HTERT RPE-1 (cell line): Measurements from ENCODE around the gene PRKCE.
"Not testable (repeated sequence)": the region's sequence is repeated elsewhere in the genome, so short reads cannot be mapped to it uniquely, and the experiment has no call there.

ENCODE experiments used
- in situ Hi-C: fragments of 300-500 bp; cut with MboI; formaldehyde crosslinking; loops from 4 replicates; pipeline ENCODE4 v1.14.3; 2020; ENCODE audit warnings: low sequenced_read_pairs

Gene PRKCE

DNA sequence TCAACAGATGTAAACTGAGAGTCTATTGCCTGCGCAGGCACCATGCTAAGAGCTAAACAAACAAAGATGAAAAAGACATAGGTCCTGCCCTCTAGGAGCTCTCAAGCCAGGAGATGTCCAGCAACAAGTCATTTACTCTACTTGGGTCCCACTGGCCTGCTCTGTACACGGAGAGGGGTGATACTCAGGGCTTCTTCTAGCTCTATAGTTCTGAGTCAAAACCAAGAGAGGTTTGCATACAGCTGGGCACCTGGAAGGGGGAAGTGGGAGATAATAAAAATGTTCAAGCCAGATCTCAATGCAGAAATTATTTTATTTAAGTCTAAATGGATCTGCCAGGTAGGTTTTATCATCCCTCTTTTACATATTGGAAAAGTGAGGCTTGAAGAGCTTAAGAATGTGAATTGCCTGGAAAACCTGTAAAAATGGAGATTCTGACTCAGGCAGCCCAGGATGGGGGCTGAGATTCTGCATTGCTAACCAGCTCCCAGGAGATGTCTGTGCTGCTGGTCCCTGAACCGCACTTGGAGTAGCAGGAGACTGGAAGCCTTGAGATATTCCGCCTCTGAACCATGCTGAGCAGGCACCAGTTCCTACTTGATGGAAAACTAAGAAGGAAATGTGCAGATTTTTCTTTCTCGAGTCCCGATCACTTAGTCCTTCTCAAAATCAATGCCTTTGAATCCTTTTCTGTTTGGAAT, 201.1 kb downstream of the PRKCE start:
- in situ Hi-C loops: no loop called here

DNA sequence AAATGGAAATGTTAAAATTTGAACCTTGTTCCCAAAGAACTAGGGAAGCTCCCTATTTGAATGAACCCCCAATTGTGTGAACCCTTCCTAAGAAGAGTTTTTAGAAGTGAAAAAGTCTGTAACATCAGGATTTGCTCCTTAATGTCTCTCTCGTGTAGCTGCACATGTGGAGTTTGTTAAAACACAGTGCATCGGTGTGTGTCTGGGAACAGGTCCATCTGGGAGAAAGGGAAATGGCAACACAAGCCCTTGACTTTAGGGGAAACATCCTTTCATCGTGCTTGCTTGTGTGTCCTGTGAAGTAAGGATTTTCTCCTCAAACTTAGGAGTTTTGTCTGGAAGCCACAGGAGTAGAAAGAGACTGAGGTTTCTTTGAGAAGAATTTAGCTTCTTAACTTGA, 203.9 kb downstream of the PRKCE start:
- in situ Hi-C loops: no loop called here

DNA sequence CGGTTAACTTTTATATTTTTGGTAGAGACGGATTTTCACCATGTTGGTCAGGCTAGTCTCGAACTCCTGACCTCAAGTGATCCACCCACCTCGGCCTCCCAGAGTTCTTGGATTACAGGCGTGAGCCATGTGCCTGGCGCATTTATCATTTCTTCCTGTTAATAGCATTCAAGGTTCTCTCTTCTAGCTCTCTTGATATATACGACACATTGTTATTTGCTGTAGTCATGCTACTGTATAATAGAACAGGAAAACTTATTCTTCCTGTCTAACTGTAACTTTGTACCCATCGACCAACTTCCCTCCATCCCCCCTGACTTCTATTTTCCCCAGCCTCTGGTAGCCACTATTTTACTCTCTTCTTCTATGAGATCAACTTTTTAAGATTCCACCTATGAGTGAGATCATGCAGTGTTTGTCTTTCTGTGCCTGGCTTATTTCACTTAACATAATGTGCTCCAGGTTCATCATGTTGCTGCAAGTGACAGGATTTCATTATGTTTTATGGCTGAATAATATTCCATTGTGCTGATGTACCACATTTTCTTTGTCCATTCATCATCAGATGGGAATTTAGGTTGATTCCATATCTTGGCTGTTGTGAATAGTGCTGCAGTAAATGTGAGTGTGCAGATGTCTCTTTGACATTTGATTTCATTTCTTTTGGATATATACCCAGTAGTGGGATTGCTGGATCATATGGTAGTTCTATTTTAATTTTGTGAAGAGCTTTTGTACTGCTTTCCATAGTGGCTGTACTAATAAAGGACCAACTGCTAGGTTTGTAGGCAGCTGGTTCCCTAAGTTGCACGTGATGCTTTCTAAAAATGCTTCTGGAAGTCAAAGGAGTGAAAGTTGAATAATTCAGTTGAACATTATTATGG, 205.2 kb downstream of the PRKCE start:
- in situ Hi-C loops: no loop called here

DNA sequence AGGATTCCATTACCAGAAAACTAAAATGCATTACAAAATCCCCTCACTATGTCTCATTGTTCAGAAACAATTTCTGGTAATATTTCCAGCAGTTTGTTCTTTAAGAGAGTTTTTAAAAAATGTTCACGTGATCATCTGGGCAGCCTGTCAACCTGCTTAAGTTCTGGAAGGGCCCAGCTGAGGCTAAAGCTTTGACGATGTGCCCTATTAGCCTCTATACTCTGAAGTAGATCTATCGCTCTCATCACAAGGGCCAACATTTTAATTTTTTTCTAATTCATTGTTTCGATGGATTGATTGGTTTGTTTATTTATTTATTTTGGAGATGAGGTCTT, 205.8 kb downstream of the PRKCE start:
- in situ Hi-C loops: no loop called here

DNA sequence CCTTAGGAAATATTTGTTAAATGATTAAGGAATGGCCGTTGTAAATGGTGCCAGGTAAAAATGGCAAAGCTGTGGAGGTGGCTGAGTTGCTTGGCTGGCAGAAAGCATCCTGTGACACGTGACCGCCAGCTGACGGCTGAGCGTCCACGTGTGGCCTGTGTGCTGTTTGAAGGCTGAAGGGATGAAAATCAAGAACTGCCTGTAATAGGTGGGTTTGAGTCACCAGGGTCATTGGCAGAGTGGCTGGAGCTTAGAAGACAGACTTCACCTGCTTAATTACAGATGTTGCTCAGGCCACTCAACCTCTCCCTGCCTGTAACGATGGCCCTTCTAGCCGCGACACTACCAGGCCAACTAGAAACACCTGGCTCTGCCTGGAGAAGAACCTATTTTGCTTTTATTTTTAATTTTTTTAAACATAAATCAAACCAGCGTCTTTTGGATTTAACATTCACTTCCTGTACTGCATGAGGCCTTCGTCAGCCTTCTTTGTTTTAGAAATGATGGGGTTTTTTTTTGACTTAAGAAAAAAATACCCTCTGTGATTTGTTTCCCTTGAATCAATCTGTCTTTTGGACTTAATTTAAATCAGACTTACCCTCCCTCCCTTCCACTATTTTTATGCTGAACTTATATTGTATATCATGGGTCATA, 206.5 kb downstream of the PRKCE start:
- in situ Hi-C loops: no loop called here

DNA sequence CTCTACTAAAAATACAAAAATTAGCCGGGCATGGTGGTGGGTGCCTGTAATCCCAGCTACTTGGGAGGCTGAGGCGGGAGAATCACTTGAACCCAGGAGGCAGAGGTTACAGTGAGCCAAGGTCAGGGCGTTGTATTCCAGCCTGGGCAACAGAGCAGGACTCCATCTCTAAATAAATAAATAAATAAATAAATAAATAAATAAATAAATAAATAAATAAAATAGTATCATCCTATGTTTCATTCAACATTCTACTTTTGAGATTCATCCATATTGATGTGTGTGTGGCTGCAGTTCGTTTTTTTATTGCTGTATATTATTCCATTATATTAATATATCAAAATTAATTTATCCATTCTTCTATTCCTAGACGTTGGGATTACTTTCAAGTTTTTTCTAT, 207.4 kb downstream of the PRKCE start:
- in situ Hi-C loops: not testable (repeated sequence)

DNA sequence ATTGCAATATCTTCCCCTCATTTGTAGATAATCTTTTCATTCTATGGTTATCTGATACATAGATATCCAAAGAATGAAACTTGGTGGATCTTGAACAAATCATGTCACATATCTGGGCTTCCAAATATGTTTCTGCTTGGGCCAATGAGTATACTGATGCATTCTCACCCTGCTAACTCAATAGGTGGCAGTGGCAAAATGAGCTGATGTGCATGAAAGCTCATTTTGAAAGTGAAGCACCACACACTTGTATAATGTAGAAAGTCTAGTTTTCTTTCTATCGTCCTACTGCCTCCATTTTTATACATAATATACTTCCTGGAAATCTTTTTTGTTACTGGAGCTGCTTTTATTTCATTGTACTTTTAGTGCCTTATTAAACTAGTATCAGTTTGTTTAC, 208.2 kb downstream of the PRKCE start:
- in situ Hi-C loops: no loop called here

DNA sequence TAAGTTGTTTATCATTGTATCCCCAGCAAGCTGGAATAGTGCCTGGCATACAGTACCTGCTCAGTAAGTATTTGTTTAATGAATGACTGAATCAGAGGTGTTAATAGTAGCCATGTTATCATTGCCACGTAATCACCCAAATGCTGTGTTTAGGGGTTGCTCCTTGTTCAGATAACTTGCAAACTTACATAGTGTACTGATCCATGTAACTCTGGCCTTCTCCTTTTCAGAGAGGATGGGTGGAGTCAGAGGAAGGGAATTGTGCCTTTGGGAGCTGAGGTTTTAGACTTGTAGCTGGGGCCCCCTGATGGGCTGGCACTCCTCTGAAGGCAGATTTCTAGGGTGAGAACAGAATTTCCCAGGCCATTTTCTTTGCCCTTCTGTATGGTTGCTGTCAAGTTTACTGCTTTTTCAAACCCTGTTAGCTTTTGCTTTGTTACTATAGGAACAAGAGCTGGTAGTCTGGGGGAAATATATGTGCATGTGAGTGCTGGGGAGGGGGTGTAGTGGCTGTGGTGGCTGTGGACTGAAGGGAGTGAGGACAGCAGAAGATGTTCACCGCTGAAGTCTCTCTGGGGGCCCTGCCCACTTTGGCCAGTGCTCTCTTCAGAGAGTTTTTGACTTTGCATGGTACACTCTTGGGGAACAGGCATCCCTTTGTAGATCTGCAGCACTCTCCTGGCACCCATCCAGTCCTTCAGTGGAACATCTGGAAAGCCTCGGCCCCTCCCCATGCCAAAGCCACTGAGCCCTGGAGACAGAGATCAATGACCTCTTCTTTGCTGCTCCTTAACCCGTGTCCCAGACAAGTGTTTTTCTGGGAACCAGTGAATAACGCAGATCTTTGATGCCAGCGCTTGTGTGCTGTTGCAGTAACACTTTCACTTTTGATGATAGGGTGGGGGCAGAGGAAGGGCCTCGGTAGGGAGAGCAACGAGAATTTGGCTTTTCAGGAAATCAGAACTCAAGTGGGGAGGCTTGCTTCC, 209.0 kb downstream of the PRKCE start:
- in situ Hi-C loops: no loop called here

DNA sequence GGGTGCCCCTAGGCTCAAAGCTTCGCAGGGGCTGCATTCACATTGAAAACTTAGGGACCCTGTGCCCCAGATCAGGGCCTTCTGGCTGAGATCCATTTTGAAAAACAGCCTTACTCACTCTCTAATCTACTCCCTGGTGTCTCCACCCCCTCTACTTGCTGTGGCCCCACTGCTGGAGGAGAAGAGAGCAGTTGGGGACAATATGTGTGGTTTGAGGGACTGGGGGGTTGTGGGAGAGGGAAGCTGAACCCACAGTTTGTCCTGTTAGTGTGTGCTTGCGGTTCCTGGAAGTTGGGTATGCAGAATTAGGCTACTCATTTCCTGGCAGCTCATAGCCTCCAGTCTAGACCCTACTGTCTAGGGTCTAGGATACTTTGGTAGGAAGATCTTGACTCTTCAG, 211.4 kb downstream of the PRKCE start:
- in situ Hi-C loops: no loop called here

DNA sequence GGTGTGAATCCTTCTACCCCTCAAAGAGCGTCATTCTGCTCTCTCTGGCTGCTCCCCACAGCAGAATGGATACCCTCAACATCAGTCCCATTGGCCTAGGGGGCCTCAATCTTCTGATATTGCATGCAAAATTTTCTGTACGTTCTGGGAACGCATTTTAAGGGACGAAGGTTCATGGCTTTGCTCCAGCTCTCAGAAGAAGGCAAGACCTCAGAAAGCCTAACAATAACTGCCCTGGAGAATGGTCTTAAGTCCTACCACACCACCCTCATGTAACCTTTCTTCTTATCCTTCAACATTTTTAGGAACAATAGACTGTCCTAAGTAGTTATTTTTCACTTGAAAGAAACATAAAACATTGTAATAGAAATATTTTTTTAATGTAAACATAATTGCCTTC, 212.6 kb downstream of the PRKCE start:
- in situ Hi-C loops: no loop called here

DNA sequence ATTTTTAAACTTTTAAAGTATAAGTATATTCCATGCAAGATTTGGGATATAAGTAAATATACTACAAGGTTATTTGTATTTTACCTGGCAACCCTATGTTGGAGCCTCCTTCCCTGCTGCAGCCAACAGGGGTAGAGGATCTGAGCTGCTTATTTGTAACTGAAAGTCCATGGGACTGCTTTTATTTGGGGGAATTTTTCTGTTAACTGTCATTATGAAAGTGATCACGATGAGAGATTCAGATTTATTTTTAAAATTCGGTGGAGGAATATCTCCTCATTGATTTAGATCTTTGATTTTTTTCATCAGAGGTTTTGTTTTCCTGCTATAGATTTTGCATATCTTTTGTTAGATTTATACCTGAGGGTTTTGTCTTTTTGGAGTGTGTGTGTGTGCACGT, 215.9 kb downstream of the PRKCE start:
- in situ Hi-C loops: no loop called here

DNA sequence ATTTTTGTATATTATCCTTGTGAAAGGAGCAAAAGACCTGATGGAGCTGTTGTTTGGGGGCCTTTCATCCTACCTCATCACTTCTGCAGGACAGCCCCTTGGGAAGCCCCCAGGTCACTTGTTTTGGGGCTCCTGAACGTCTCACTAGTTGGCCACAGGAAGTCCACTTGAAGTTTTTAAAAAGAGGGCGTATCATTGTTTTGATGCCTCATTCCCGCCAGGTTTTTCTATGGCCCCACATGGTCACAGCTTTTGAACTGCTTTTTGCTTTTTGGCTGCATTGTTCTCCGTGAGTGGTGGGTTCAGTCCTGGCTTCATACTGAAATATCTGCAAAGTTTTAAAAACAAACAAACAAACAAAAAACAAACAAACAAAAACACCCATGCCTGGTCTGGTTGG, 216.3 kb downstream of the PRKCE start:
- in situ Hi-C loops: no loop called here

DNA sequence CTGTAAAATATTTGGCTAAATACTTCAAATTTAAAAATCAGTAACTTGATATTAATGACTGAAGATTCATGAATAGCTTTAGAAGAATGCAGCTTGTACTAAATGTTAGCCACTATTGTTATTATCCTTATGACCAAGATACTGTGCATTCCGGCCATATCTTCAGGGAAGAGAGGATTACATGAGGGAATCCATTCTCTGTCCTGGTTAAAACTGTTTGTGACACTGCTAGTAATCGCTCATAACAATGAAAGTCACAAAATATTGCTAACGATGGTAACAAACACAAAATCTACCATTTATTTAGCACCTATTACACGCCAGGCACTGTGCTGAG, 217.7 kb downstream of the PRKCE start:
- in situ Hi-C loops: no loop called here

DNA sequence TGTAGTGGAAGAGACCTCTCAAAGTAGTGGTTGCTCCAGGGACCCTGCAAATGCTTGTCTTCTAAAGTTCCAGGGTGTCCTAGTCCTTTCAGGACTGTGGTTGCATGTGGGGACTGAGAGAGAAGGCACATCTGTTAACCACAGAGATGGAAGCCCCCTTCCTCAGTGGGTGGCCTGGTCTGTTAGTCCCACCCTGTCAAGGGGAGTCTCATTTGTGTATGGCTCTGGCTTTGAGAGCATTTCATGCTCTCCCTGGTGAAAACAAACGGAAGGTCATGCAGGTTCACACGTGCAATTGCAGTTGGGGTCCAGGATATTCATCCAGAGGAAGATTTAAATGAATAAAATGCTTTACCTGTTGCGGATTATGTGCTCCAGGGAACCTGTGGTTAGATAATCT, 219.6 kb downstream of the PRKCE start:
- in situ Hi-C loops: no loop called here

DNA sequence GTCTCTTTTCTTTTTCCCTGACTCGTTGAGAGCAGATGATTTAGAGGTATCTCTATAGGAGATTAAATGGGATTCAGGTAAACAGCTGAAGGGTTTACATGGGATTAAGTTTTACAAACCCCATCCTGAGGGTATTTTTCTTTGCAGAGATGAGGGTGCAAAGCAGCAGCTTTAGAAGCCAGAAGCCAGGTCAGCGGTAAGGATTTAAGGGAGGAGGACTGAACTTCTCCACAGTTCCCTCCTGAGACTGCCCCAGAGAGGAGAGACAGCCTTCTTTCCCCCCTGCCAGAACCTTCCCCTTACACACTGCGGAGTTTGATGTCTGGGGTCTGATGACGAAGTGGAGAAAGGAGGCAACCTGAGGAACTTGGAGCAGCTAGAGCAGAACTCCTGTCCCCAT, 220.1 kb downstream of the PRKCE start:
- in situ Hi-C loops: no loop called here

DNA sequence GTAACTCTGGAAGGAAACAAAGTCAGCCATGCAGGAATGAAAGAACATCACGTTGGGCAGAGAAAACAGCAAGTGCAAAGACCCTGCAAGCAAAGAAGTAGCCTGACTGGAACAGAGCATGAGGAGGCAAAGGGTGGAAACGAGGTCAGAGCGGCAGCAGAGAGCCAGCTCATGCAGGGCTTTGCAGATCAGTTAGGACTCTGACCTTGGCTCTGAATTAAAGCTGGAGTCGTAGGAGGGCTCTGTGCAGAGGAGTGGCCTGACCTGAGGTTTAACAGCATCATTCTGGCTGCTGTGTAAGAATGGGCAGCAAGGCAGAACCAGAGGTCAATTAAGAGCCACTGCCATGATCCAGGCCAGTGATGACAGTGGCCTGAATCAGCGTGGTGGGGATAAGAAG, 220.7 kb downstream of the PRKCE start:
- in situ Hi-C loops: no loop called here

DNA sequence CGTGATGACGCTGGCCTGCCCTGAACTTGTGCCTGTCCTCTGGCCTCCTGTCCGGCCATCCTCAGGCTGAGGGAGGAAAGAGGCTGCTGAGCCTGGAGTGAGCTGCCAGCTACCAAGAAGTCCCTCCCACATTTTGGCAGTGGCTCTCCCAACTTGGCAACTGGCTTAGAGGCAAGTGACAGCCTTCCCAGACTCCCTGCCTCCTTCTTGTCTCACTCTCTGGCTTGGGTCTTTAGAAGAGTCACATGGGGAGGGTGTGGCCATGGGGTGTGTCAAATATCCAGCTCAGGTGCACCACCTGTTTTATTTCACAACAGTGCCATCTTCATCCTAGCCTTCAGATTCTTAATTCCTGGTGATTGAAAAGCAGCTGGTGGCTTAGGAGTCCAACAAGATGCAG, 222.9 kb downstream of the PRKCE start:
- in situ Hi-C loops: no loop called here

DNA sequence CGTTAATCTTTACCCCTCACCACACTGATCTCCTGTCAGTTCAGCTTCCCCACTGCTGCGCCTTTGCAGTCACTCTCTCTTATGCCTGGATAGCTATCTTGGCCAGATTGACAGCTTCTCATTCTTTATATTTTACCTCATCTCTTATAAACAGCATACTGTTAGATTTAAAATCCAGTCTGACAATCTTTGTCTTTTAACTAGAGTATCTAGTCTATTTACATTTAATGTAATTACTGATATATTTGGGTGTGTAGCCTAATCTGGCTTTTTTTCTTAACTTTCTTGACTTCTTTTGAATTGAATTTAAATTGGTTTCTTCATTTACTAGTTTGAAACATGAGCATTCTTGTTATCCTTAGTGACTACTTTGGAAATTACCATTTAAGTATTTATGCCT, 225.1 kb downstream of the PRKCE start:
- in situ Hi-C loops: no loop called here

DNA sequence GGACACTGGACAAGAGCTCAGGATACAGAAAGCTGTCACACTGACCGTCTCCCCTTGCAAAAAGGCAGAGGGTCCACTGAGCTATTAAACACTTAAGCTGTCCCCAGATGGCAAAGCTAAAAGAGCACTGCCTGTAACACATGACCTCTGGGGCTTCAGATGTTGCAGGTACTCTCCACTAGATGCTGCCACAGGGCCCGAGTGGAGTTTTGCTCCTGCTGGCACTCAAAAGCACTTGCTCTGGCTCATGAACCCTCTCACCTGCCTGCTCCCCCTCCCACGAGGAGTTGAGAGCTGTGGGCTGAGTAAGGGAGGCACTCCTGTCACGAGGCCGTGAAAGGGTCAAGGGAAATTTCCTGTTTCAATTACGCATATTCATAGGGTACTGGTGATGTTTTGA, 227.9 kb downstream of the PRKCE start:
- in situ Hi-C loops: no loop called here

DNA sequence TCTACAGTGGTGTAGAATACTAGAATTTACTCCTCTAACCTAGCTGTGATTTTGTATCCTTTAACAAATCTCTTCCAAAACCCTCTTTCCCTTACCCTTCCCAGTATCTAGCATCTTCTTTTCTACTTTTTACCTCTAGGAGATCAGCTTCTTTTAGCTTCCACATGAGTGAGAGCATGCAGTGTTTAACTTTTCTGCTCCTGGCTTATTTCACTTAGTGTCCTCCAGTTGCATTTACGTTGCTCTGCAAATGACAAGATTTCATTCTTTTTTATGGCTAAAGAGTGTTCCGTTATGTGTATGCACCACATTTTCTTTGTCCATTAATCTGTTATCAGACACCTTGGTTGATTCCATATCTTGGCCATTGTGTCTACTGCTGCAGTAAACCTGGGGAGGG, 228.5 kb downstream of the PRKCE start:
- in situ Hi-C loops: no loop called here

DNA sequence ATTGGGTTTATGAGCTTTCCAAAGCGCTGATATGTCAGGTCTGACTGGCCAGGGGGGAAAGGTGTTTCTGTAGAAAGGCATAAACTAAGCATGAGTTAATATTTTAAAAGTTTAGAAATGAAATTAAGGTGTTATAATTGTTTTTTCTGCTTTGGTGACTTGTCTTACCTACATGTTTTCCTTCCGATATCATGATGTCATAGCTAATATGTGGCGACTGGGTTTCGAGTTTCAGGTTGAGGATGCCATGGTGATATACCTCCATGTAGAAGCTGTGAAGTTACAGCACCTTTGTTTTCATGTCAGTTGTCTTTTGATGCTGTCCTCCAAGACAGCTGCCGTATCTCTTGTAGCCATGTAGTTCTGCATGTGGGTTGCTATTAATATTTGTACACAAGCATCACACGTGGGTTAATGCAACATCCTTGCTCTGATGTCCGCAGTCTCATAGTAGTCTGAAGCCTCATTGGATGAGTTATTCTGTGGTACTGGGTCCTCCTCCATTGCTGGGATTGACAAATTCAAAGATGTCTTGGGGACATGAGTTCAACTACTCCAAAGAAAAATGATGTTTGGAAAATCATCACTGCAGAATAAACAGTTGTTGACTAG, 230.6 kb downstream of the PRKCE start:
- in situ Hi-C loops: no loop called here
